HG02981 (cell line): ENCODE measurements around the gene CNTRL.
"Not testable (repeated sequence)": the region's sequence is repeated elsewhere in the genome, so short reads cannot be mapped to it uniquely, and the experiment has no call there.

Experiments
- ATAC-seq: cut with Tn5 transposase; IDR thresholded peaks from one replicate; pipeline ENCODE4 v1.9.1; 2021; ENCODE audit warnings: mild to moderate bottlenecking, moderate library complexity; ENCODE audit not compliant: unreplicated experiment

The CNTRL gene

GRCh38 chr9:121125590-121125989 is 50.8 kb downstream of the CNTRL start:
- no peak for ATAC-seq

DNA sequence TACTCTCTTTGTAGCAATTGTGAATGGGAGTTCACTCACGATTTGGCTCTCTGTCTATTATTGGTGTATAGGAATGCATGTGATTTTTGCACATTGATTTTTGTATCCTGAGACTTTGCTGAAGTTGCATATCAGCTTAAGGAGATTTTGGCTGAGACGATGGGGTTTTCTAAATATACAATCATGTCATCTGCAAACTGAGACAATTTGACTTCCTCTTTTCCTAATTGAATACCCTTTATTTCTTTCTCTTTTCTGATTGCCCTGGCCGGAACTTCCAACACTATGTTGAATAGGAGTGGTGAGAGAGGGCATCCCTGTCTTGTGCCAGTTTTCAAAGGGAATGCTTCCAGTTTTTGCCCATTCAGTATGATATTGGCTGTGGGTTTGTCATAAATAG is 54.6 kb downstream of the CNTRL start:
- ATAC-seq: not testable (repeated sequence)

- no peak for ATAC-seq
Observed at GRCh38 chr9:121133104-121133816, 58.5 kb downstream of the CNTRL start.

DNA sequence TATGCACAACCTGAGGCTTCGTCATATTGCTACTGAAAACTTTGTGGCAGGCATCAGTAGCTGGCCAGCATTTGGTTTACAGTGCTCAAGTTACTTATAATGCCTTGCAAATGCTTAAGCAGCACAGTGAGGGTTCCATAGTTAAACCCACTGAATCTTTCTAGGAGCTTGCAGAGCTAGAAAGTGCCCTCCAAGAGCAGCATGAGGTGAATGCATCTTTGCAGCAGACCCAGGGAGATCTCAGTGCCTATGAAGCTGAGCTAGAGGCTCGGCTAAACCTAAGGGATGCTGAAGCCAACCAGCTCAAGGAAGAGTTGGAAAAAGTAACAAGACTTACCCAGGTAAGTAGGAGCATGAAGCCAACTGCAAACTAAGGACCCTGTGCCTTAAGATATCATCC is 60.9 kb downstream of the CNTRL start:
- no peak for ATAC-seq

DNA sequence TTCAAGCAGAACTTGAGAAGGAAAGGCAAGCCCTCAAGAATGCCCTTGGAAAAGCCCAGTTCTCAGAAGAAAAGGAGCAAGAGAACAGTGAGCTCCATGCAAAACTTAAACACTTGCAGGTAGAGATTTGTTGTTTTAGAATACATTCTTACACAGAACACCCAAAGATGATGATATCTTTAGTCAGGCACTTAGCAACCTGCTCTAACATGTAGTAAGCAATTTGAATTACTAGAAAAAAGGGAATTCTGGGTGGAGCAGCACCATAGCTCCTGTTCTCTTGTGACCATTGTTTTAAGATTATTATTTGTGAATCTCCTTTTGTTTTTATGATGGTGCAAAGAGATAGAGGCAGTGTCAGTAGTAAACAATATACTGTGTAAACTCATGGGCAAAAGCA is 63.8 kb downstream of the CNTRL start:
- no peak for ATAC-seq

GRCh38 chr9:121138973-121139372 is 64.2 kb downstream of the CNTRL start:
- ATAC-seq: no peak

- ATAC-seq: no peak
Observed at GRCh38 chr9:121140162-121140561, 65.4 kb downstream of the CNTRL start.

DNA sequence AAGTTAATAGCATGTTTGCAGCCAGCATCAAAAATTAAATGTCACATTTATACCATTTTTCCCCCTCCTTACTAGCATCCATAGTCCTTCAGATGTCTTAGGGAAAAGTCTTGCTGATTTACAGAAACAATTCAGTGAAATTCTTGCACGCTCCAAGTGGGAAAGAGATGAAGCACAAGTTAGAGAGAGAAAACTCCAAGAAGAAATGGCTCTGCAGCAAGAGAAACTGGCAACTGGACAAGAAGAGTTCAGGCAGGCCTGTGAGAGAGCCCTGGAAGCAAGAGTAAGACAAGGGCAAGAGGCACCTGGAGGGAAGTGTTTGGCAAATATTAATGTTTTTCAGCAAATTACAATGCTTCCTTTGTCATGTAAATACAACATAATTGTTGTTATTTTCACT is 66.6 kb downstream of the CNTRL start:
- ATAC-seq: no peak

- ATAC-seq: no peak
Observed at GRCh38 chr9:121141706-121142105, 67.0 kb downstream of the CNTRL start.

GRCh38 chr9:121143771-121144170 is 69.0 kb downstream of the CNTRL start:
- ATAC-seq: no peak

DNA sequence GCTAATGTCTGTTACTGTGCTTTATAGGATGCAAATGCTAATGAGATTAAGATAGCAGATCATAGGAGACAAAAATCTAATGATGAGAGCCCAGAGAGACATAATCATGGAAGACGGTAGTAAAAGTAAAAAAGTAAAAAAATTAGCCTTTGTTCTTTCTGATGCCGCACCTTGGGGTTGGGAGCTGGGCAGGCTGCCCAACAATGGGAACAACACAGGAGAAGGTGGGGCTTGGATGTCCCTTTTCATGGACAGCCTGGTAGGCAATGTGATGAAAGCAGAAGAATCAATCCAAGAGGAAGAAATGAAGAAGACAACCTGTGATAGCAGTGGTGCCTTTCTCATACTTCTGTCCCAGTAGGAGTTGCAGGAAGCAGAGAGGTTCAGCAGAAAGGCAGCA is 69.7 kb downstream of the CNTRL start:
- no peak for ATAC-seq

- no peak for ATAC-seq
Observed at GRCh38 chr9:121150188-121150587, 75.4 kb downstream of the CNTRL start.

GRCh38 chr9:121153642-121154041 is 78.9 kb downstream of the CNTRL start:
- no peak for ATAC-seq

- no peak for ATAC-seq
Observed at GRCh38 chr9:121154782-121155181, 80.0 kb downstream of the CNTRL start.

- ATAC-seq: peak; percentile 76
Observed at GRCh38 chr9:121156263-121156731, 81.5 kb downstream of the CNTRL start.

DNA sequence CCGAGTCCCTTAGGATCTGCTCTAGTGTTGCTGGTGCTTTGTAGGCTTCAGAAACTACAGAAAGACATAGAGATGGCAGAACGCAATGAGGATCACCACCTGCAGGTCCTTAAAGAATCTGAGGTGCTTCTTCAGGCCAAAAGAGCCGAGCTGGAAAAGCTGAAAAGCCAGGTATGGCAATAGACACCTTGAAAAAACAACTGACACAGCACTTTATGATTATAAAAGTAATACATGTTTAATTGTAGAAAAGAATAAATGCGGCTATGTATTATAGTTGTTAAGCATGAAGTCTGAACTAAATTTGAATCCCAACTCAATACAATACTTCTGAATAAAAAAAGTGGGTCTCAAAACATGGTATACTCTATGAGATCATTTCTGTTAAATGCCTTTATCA is 83.2 kb downstream of the CNTRL start:
- no peak for ATAC-seq

DNA sequence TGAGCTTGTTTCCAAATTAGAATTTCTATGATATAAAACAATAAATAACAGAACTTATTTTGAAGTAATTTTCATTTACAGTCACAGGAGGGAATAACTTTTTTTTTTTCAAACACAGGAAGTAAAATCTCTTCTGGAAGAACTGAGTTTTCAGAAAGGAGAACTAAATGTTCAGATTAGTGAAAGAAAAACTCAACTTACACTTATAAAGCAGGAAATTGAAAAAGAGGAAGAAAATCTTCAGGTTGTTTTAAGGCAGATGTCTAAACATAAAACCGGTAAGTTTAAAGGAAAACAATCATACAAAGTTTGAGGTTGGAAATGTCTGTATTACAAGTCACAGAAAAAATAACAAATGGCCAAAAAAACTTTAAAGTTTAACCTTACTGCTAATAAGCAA is 85.3 kb downstream of the CNTRL start:
- no peak for ATAC-seq

- no peak for ATAC-seq
Observed at GRCh38 chr9:121168052-121168451, 93.3 kb downstream of the CNTRL start.

DNA sequence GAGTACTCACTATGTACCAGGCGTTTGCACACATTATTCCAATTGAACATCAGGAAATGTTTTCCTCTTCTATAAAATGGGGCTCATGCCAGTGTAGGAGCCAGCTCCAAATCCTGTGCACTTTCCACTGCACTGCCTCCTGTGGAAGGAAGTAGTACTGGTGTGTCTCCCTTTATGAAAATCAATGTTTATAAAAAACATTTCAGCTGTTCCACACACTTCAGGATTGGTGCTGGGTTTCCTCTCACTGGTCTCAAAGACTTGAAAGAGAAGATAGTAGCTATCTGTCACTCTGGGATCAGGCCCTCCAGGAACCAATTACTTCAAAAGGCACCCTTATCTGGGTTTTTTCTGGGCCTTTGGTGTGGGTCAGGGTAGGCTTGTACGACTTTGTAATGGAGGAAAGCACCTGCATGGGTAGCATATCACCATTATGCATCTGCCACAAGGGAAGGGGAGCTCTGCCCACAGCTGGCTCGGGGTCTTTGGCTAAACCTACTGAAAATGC is 94.4 kb downstream of the CNTRL start:
- ATAC-seq: no peak

DNA sequence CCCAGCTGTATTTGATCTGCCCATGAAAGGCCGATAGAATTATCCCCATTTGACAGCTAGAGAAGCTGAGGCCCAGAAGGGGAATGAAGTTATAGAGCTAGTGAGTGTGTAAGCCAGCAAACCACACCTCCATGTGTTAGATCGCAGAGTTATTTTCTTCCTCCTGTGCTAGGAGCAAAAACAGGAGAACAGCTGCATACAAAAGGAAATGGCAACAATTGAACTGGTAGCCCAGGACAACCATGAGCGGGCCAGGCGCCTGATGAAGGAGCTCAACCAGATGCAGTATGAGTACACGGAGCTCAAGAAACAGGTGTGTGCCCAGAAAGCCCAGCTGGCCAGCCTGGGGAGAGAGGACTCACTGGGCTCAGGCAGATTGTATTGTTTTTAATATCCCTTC is 96.5 kb downstream of the CNTRL start:
- no peak for ATAC-seq

DNA sequence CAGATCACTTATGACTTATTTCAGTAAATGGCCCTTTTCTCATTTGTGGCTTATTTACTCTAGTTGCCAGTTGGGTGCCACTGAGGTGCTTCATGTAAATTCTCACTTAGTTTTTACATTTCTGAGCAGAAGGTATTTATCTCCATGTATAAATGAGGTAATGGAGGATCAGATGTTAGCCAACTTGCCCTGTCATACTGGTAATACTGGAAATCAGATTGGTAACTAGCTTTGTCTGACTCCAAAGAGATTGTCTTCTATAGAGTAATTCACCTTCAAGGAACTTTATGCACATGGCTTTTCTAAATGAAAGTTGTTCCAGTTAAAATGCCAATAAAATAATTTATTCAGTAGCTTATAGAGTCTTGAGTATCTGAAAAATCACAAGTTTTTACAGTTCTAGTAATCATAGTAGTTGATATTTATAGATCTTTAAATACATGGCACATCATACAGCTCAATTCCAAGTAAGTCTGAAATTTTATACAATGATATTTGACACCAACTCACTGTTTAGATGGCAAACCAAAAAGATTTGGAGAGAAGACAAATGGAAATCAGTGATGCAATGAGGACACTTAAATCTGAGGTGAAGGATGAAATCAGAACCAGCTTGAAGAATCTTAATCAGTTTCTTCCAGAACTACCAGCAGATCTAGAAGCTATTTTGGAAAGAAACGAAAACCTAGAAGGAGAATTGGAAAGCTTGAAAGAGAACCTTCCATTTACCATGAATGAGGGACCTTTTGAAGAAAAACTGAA is 98.2 kb downstream of the CNTRL start:
- ATAC-seq: no peak

DNA sequence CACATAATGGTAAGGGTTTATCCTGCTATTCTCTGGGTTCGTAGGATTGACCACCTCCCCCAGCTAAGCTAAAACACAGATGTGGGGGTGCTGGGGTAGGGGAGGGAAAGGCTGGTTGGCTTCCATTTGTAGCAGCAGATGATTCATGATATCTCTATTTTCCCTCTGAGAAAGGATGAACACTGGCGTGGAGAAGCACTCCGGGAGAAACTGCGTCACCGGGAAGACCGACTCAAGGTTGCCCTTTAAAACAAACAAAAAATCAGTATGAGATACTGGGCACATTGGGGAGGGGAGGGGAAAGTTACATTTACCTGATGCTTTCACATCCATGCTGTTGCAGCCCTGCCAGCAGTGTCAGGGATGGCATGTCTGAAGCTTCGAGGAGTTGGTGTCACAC is 98.7 kb downstream of the CNTRL start:
- ATAC-seq: no peak
